HepG2 (cell line): Measurements from ENCODE around the gene WDHD1. TPM values are rescaled to one million over a fixed set of nuclear protein-coding genes. Genes with fewer than 3 reads are reported as not detected.

Experiments
- GRHL1 ChIP-seq: sonication (generic); formaldehyde crosslinking; conservative IDR thresholded peaks from 2 replicates; pipeline ENCODE4 v1.8.0; 2022; ENCODE audit warnings: missing genetic modification reagents
- JUND ChIP-seq: sonication (generic); formaldehyde crosslinking; IDR thresholded peaks from 2 replicates; pipeline ENCODE4 v1.8.0; 2022; ENCODE audit warnings: mild to moderate bottlenecking, missing genetic modification reagents
- KLF12 ChIP-seq: sonication (generic); formaldehyde crosslinking; IDR thresholded peaks from 2 replicates; pipeline ENCODE4 v1.4.0; 2020; ENCODE audit warnings: missing genetic modification reagents, borderline replicate concordance
- MED8 ChIP-seq: sonication (generic); formaldehyde crosslinking; IDR thresholded peaks from 2 replicates; pipeline ENCODE4 v1.8.1; 2023; ENCODE audit warnings: mild to moderate bottlenecking, missing genetic modification reagents; ENCODE audit not compliant: insufficient replicate concordance
- NKX3-1 ChIP-seq: sonication (generic); formaldehyde crosslinking; IDR thresholded peaks from 2 replicates; pipeline ENCODE4 v1.5.0; 2020; ENCODE audit warnings: missing genetic modification reagents
- PITX1 ChIP-seq: sonication (generic); formaldehyde crosslinking; IDR thresholded peaks from 2 replicates; pipeline ENCODE4 v1.5.1; 2020; ENCODE audit warnings: mild to moderate bottlenecking, missing genetic modification reagents
- SAP130 ChIP-seq: IDR thresholded peaks from 2 replicates; pipeline ENCODE4 v1.6.1; 2016; ENCODE audit warnings: low read depth
- TMF1 ChIP-seq: sonication (generic); formaldehyde crosslinking; IDR thresholded peaks from 2 replicates; pipeline ENCODE4 v1.8.1; 2022; ENCODE audit warnings: low read depth, missing genetic modification reagents
- TOE1 ChIP-seq: sonication (generic); formaldehyde crosslinking; IDR thresholded peaks from 2 replicates; pipeline ENCODE4 v1.4.0; 2020; ENCODE audit warnings: mild to moderate bottlenecking, missing genetic modification reagents
- ZFP90 ChIP-seq: sonication (generic); formaldehyde crosslinking; IDR thresholded peaks from 2 replicates; pipeline ENCODE4 v1.8.0; 2022; ENCODE audit warnings: missing genetic modification reagents, mild to moderate bottlenecking, inconsistent platforms, borderline replicate concordance
- ZHX2 ChIP-seq, 2 experiments: sonication (generic) in 1 of 2; formaldehyde crosslinking in 1 of 2; IDR thresholded peaks; 2 replicates each; pipeline versions ENCODE4 v1.6.1 to v1.9.0; 2014 to 2022; ENCODE audit warnings: antibody characterized with exemption in 1 of 2, borderline replicate concordance in 1 of 2, inconsistent platforms in 1 of 2, low read depth in 1 of 2, missing genetic modification reagents in 1 of 2
- ZNF510 ChIP-seq: sonication (generic); formaldehyde crosslinking; IDR thresholded peaks from 2 replicates; pipeline ENCODE4 v1.4.0; 2020; ENCODE audit warnings: low read depth, mild to moderate bottlenecking, missing genetic modification reagents
- ZNF75D ChIP-seq: sonication (generic); formaldehyde crosslinking; IDR thresholded peaks from 2 replicates; pipeline ENCODE4 v1.8.1; 2023; ENCODE audit warnings: missing genetic modification reagents, mild to moderate bottlenecking, borderline replicate concordance
- ZNF775 ChIP-seq: sonication (generic); formaldehyde crosslinking; IDR thresholded peaks from 2 replicates; pipeline ENCODE4 v1.4.0; 2020; ENCODE audit warnings: missing genetic modification reagents, mild to moderate bottlenecking, moderate library complexity, borderline replicate concordance
- polyA plus RNA-seq, 8 experiments: library from polyadenylated mRNA; depleted of rRNA in 3 of 8; stranded (reverse) in 7 of 8; unstranded in 1 of 8; fragments of >200 nt; fragmentation: Illumina TruSeq in 4 of 8; extraction: Trizol in 4 of 8; gene quantifications; 2 replicates each; pipeline versions ENCODE4 v1.2.1 to v1.2.3, GENCODE V29; 2011 to 2016; ENCODE audit warnings: low read depth in 4 of 8, missing spikeins in 1 of 8, mixed read lengths in 1 of 8; ENCODE audit not compliant: insufficient read depth in 1 of 8
- total RNA-seq, 5 experiments: library from RNA; depleted of rRNA; stranded (reverse); fragments of >200 nt; fragmentation: Illumina TruSeq; extraction: Trizol; gene quantifications; 2 replicates each; pipeline ENCODE4 v1.2.3, GENCODE V29; 2016; ENCODE audit warnings: low read depth in 1 of 5
- TF ChIP-seq, protein P1 (sequence below): IDR thresholded peaks from 2 replicates; pipeline ENCODE4 v1.6.1; 2016; ENCODE audit warnings: control low read depth
- TF ChIP-seq, protein P2 (sequence below): sonication (generic); formaldehyde crosslinking; IDR thresholded peaks from 2 replicates; pipeline ENCODE4 v1.5.1; 2020; ENCODE audit warnings: missing genetic modification reagents, mild to moderate bottlenecking, borderline replicate concordance

The WDHD1 gene
- total and polyA plus RNA-seq, 2 of the 13 experiments (the other 11 are each of a cell fraction or from before 2014, with no cell fraction given): 5.5 to 27.5 TPM

DNA sequence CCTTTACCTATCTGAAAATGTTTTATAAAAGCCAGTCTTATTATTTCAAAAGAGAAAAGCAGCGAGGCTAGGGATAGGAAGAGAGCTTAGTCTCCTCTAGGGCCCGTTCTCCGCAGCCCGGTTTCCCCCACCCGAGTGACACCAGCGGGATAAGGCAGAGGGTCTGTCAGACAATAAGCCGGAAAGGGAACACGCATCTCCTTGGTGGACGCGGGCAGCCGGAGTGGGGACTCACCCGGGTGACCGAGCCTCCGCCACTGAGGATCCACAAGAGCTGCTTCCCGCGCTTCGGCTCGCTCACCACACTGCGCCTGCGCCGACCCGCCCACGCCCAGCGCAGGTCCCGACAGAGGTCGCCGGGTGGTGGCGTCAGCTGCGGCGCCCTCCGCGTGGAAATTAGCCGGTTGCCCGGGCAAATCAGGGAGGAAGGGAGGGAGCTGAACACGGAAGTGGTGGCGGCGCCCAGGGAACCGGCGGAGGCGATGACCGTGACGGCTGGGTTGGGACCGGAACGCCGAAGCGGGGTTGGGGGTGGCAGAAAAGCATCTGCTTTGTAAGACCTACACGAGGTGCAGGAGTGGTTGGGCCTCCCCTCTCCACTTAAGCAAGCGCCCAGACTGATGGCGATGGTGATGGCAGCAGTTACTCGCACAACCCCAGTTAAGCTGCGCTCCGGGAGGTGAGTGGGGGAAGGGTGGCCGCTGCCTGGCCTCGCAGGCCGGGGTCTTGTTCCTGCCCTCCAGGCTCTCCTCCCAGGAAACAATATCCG, at the start of gene WDHD1, which contains the start of gene SOCS4 (continued):
- TF ChIP-seq ZHX2 (IDR thresholded peaks at IDR 0.05; ENCODE audit: low read depth): peak; percentile 88
- TF ChIP-seq ZHX2 (CRISPR knock-in tag; IDR thresholded peaks at IDR 0.05; ENCODE audit: borderline replicate concordance): no peak
- peak; percentile 56; the same call in 1 of the 2 replicates for TF ChIP-seq JUND (CRISPR knock-in tag)
- no peak for TF ChIP-seq TOE1
- TF ChIP-seq PITX1 (CRISPR knock-in tag): peak; percentile 55; the same call in 1 of the 2 replicates
- no peak for TF ChIP-seq NKX3-1 (CRISPR knock-in tag)
- no peak for TF ChIP-seq KLF12 (CRISPR knock-in tag)
- TF ChIP-seq ZFP90 (CRISPR knock-in tag): peak; percentile 89
- TF ChIP-seq MED8 (CRISPR knock-in tag): peak; percentile 68
- TF ChIP-seq, protein P1, sequence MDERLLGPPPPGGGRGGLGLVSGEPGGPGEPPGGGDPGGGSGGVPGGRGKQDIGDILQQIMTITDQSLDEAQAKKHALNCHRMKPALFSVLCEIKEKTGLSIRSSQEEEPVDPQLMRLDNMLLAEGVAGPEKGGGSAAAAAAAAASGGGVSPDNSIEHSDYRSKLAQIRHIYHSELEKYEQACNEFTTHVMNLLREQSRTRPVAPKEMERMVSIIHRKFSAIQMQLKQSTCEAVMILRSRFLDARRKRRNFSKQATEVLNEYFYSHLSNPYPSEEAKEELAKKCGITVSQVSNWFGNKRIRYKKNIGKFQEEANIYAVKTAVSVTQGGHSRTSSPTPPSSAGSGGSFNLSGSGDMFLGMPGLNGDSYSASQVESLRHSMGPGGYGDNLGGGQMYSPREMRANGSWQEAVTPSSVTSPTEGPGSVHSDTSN (CRISPR knock-in tag): no peak
- TF ChIP-seq, protein P2, sequence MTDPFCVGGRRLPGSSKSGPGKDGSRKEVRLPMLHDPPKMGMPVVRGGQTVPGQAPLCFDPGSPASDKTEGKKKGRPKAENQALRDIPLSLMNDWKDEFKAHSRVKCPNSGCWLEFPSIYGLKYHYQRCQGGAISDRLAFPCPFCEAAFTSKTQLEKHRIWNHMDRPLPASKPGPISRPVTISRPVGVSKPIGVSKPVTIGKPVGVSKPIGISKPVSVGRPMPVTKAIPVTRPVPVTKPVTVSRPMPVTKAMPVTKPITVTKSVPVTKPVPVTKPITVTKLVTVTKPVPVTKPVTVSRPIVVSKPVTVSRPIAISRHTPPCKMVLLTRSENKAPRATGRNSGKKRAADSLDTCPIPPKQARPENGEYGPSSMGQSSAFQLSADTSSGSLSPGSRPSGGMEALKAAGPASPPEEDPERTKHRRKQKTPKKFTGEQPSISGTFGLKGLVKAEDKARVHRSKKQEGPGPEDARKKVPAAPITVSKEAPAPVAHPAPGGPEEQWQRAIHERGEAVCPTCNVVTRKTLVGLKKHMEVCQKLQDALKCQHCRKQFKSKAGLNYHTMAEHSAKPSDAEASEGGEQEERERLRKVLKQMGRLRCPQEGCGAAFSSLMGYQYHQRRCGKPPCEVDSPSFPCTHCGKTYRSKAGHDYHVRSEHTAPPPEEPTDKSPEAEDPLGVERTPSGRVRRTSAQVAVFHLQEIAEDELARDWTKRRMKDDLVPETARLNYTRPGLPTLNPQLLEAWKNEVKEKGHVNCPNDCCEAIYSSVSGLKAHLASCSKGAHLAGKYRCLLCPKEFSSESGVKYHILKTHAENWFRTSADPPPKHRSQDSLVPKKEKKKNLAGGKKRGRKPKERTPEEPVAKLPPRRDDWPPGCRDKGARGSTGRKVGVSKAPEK (CRISPR knock-in tag): no peak
- TF ChIP-seq GRHL1 (CRISPR knock-in tag): no peak
- TF ChIP-seq ZNF775 (CRISPR knock-in tag): no peak
- TF ChIP-seq SAP130 (CRISPR knock-in tag): peak; percentile 100
- no peak for TF ChIP-seq ZNF75D (CRISPR knock-in tag)
- peak; percentile 47; the same call in 1 of the 2 replicates for TF ChIP-seq ZNF510 (CRISPR knock-in tag)
- peak; percentile 61; the same call in 1 of the 2 replicates for TF ChIP-seq TMF1 (CRISPR knock-in tag)
